Esophagus muscularis mucosa (tissue), 4 donors: ENCODE measurements around the gene MRPS2. TPM values are rescaled to one million over a fixed set of nuclear protein-coding genes. Genes with fewer than 3 reads are reported as not detected.

Experiments used
- DNase-seq: peaks from one replicate; pipeline ENCODE4 v3.0.0-alpha.2; 2017; ENCODE audit errors: extremely low spot score
- H3K27ac ChIP-seq, 4 donors: fragments of 200-600 bp; sonication (generic); replicated peaks in 1 of 4; 1 replicate in 3 of 4; 2 replicates in 1 of 4; pipeline ENCODE4 v1.5.1; 2016 to 2019; ENCODE audit warnings: mild to moderate bottlenecking in 1 of 4
- H3K27me3 ChIP-seq, 4 donors: fragments of 200-600 bp; sonication (generic); one replicate each; pipeline versions ENCODE4 v1.5.1 to v1.6.0; 2016 to 2019
- H3K36me3 ChIP-seq, 4 donors: fragments of 200-600 bp; sonication (generic); one replicate each; pipeline ENCODE4 v1.5.1; 2016 to 2019
- H3K4me1 ChIP-seq, 4 donors: fragments of 200-600 bp; sonication (generic); one replicate each; pipeline ENCODE4 v1.5.1; 2016 to 2019
- H3K4me3 ChIP-seq, 4 donors: fragments of 200-600 bp; sonication (generic); 1 replicate in 2 of 4; 2 replicates in 2 of 4; pipeline ENCODE4 v1.5.1; 2016 to 2019; ENCODE audit warnings: mild to moderate bottlenecking in 4 of 4, moderate library complexity in 1 of 4
- H3K9me3 ChIP-seq, 4 donors: fragments of 200-600 bp; sonication (generic); 1 replicate in 3 of 4; 2 replicates in 1 of 4; pipeline ENCODE4 v1.5.1; 2016 to 2019
- CTCF ChIP-seq, 3 experiments: fragments of 200-600 bp in 2 of 3; fragments of 450-650 bp in 1 of 3; sonication (generic) in 2 of 3; IDR thresholded peaks; one replicate each; pipeline ENCODE4 v1.5.1; 2017 to 2019; ENCODE audit warnings: antibody characterized with exemption in 3 of 3, mild to moderate bottlenecking in 2 of 3, moderate library complexity in 1 of 3
- EP300 ChIP-seq: sonication (generic); formaldehyde crosslinking; IDR thresholded peaks from one replicate; pipeline ENCODE4 v1.6.1; 2017; ENCODE audit warnings: antibody characterized with exemption
- POLR2A ChIP-seq: fragments of 450-650 bp; IDR thresholded peaks from one replicate; pipeline ENCODE4 v1.6.1; 2017; ENCODE audit warnings: antibody characterized with exemption, moderate library complexity, mild to moderate bottlenecking, low read depth
- POLR2AphosphoS5 ChIP-seq, 2 donors: sonication (generic); formaldehyde crosslinking; IDR thresholded peaks; one replicate each; pipeline ENCODE4 v1.6.1; 2017; ENCODE audit warnings: antibody characterized with exemption in 2 of 2
- WGBS: methylation state at CpG from one replicate; pipeline ENCODE4 v1.1.5; 2018; 5-methylcytosine and 5-hydroxymethylcytosine counted together
- intact Hi-C: fragments of 100-400 bp; cut with DNase I; formaldehyde crosslinking; loops from one replicate; pipeline ENCODE4 v1.15.1; 2023
- total RNA-seq, 4 donors: library from RNA; depleted of rRNA; stranded (reverse); fragments of >200 nt; gene quantifications; one replicate each; pipeline versions ENCODE4 v1.1.0 to v1.2.1, GENCODE V29; 2016

Gene MRPS2
- total RNA-seq, 4 donors from 2014 or later, result 19.5 to 47.3 (median 37.9) TPM

GRCh38 chr9:135480071-135480939 is 20.2 kb upstream of the MRPS2 start:
- Histone ChIP-seq H3K27ac (peak overlapping the region; percentile 57 to 68 (median 64)), H3K27me3 (no peaks in the 10 kb centered on the region), H3K4me3 (peak overlapping the region; percentile 75 to 82 (median 79)), H3K4me1 (peaks cover 12 to 26% (median 21%) of the 10 kb centered on the region in 4 donors), H3K9me3 (no peaks in the 10 kb centered on the region), H3K36me3 (peaks cover 13 to 21% (median 19%) of the 10 kb centered on the region in 4 donors)
- intact Hi-C loops, result no loop called here
- no peak for DNase-seq
- no peak for TF ChIP-seq POLR2A
- no peak for TF ChIP-seq POLR2AphosphoS5 (IDR thresholded peaks at IDR 0.05)
- TF ChIP-seq EP300, result no peak
- TF ChIP-seq CTCF (IDR thresholded peaks at IDR 0.05), result no peak
- 0% methylated on average over 13 of the region's 76 CpGs for WGBS

- Histone ChIP-seq H3K4me1 (peaks cover 12 to 26% (median 21%) of the 10 kb centered on the region in 4 donors), H3K4me3 (peak overlapping the region; percentile 75 to 82 (median 79)), H3K27ac (peak overlapping the region in 1 of 4 donors; percentile 68), H3K27me3 (no peaks in the 10 kb centered on the region), H3K36me3 (peaks cover 20 to 27% (median 25%) of the 10 kb centered on the region in 4 donors), H3K9me3 (no peaks in the 10 kb centered on the region)
- TF ChIP-seq POLR2A (no peak), EP300 (no peak), POLR2AphosphoS5 (IDR thresholded peaks at IDR 0.05) (no peak), CTCF (IDR thresholded peaks at IDR 0.05) (no peak)
- intact Hi-C loops, result no loop called here
- 40% methylated on average over 11 of the region's 11 CpGs for WGBS
- no peak for DNase-seq
Measured at GRCh38 chr9:135480940-135481310, 19.6 kb upstream of the MRPS2 start.

DNA sequence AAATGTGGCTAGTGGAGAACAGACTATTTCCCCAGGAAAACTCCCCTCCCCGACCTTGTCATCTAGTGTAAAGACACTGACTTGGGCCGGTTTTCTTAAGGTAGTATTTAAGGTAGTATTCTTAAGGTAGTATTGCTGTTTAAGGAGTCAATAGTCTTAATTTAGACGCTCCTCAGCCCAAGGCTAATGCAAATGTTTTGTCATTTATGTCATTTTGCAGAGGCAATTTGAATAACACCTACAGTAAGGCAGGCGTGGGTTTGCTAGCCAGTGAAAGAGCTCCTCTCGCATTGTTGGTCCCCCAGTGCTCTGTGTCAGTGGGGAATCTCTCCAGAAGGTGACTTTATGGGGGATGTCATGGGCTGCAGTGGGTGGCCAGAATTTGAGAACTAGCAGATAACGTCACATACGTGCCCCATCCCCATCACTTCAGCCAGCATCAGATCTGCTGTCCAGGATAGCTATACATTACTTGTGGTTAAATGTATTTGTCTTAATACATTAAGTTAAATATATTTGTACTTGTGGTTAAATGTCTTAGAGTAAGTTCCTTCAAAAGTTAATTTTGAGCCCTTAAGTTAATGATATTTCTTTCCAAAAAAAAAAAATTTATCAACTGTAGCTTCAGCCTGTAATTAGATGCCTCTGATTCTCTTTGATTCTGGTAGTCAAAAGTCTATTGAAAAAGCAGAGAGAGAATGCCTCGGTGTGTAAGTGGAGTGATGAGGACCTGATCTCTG is 18.3 kb upstream of the MRPS2 start:
- Histone ChIP-seq H3K36me3 (peaks cover 23 to 40% (median 38%) of the 10 kb centered on the region in 4 donors), H3K27ac (no peak overlapping the region), H3K27me3 (no peaks in the 10 kb centered on the region), H3K4me1 (peaks cover 12 to 26% (median 21%) of the 10 kb centered on the region in 4 donors), H3K4me3 (no peak overlapping the region), H3K9me3 (no peaks in the 10 kb centered on the region)
- intact Hi-C loops, result no loop called here
- TF ChIP-seq POLR2A (no peak), EP300 (no peak), CTCF (IDR thresholded peaks at IDR 0.05) (no peak), POLR2AphosphoS5 (IDR thresholded peaks at IDR 0.05) (no peak)
- no peak for DNase-seq
- 77% methylated on average over 8 of the region's 8 CpGs for WGBS

- Histone ChIP-seq H3K9me3 (no peaks in the 10 kb centered on the region), H3K36me3 (peaks cover 26 to 63% (median 62%) of the 10 kb centered on the region in 4 donors), H3K4me1 (peaks cover 9 to 16% (median 12%) of the 10 kb centered on the region in 4 donors), H3K27ac (no peak overlapping the region), H3K27me3 (no peaks in the 10 kb centered on the region), H3K4me3 (no peak overlapping the region)
- TF ChIP-seq POLR2AphosphoS5 (IDR thresholded peaks at IDR 0.05) (no peak), CTCF (IDR thresholded peaks at IDR 0.05) (no peak), EP300 (no peak), POLR2A (no peak)
- no peak for DNase-seq
- intact Hi-C loops, result no loop called here
- WGBS, result 97% methylated on average over 47 of the region's 47 CpGs
Measured at GRCh38 chr9:135484460-135485277, 15.8 kb upstream of the MRPS2 start.
